Measurements from ENCODE around the gene APBA3. TPM values are rescaled to one million over a fixed set of nuclear protein-coding genes. Genes with fewer than 3 reads are reported as not detected.

Gene APBA3
- total RNA-seq (2022; extraction: Qiagen RNA extraction) = 10.3 to 15.0 TPM (median 13.6 TPM) in 5 replicates

GRCh38 chr19:3761382-3762129 lies at the start of gene APBA3:
APBA3 (minus strand) TSS chr19:3761692; CDS start chr19:3760264, 1,428 bp downstream.

GRCh38 chr19:3785938-3786824 lies 24.7 kb upstream of the APBA3 start, which contains the start of gene MATK:
MATK (minus strand) TSS chr19:3786381; CDS start chr19:3785135, 1,246 bp downstream.

GRCh38 chr19:3771906-3772455 lies 10.5 kb upstream of the APBA3 start, which contains the start of gene RAX2:
RAX2 (minus strand) TSS chr19:3772228; CDS start chr19:3771742, 486 bp downstream.

GRCh38 chr19:3762501-3763459 lies 1.3 kb upstream of the APBA3 start, which contains the start of gene MRPL54:
MRPL54 (plus strand) TSS chr19:3762682; CDS start chr19:3762701, 19 bp downstream.

GRCh38 chr19:3708207-3708931 lies 53.1 kb downstream of the APBA3 start, which contains the start of gene TJP3:
TJP3 (plus strand) TSS chr19:3708384; CDS start chr19:3728433, 20,049 bp downstream.

Other genes starting within 250 kb of the APBA3 start
- 0.21 TPM in 1 of 5 replicates, not detected in the others for gene TEKTIP1, start 222.5 kb downstream of the APBA3 start, total RNA-seq (2022; extraction: Qiagen RNA extraction)
- gene MFSD12, start 204.1 kb downstream of the APBA3 start, total RNA-seq (2022; extraction: Qiagen RNA extraction) = 122 to 178 TPM (median 172 TPM) in 5 replicates
- gene HMG20B, start 188.7 kb downstream of the APBA3 start, total RNA-seq (2022; extraction: Qiagen RNA extraction) = 44.7 to 72.4 TPM (median 69.9 TPM) in 5 replicates
- 0.17 to 0.25 TPM (median 0.23 TPM) in 5 replicates for gene GIPC3, start 176.2 kb downstream of the APBA3 start, total RNA-seq (2022; extraction: Qiagen RNA extraction)
- gene TBXA2R, start 154.8 kb downstream of the APBA3 start, total RNA-seq (2022; extraction: Qiagen RNA extraction) = 0.50 to 1.1 TPM (median 0.96 TPM) in 5 replicates
- gene CACTIN, start 134.9 kb downstream of the APBA3 start, total RNA-seq (2022; extraction: Qiagen RNA extraction) = 13.1 to 19.8 TPM (median 19.3 TPM) in 5 replicates
- 9.7 to 13.8 TPM (median 12.6 TPM) in 5 replicates for gene PIP5K1C, start 61.2 kb downstream of the APBA3 start, total RNA-seq (2022; extraction: Qiagen RNA extraction)
- 0.29 to 0.53 TPM (median 0.33 TPM) in 5 replicates for gene TJP3, start 53.3 kb downstream of the APBA3 start, total RNA-seq (2022; extraction: Qiagen RNA extraction)
- gene MRPL54, start 990 bp upstream of the APBA3 start, total RNA-seq (2022; extraction: Qiagen RNA extraction) = 62.7 to 78.3 TPM (median 63.6 TPM) in 5 replicates
- not detected in 5 replicates for gene RAX2, start 10.5 kb upstream of the APBA3 start, total RNA-seq (2022; extraction: Qiagen RNA extraction)
- 1.3 to 1.9 TPM (median 1.4 TPM) in 5 replicates for gene MATK, start 24.7 kb upstream of the APBA3 start, total RNA-seq (2022; extraction: Qiagen RNA extraction)
- 0.11 to 0.75 TPM (median 0.20 TPM) in 4 of 5 replicates, not detected in the other for gene ZFR2, start 107.3 kb upstream of the APBA3 start, total RNA-seq (2022; extraction: Qiagen RNA extraction)
- 0.07 to 0.21 TPM (median 0.13 TPM) in 5 replicates for gene ATCAY, start 119.0 kb upstream of the APBA3 start, total RNA-seq (2022; extraction: Qiagen RNA extraction)
- not detected in 5 replicates for gene NMRK2, start 171.4 kb upstream of the APBA3 start, total RNA-seq (2022; extraction: Qiagen RNA extraction)
- 46.5 to 53.2 TPM (median 49.7 TPM) in 5 replicates for gene DAPK3, start 209.4 kb upstream of the APBA3 start, total RNA-seq (2022; extraction: Qiagen RNA extraction)
- 849 to 1,108 TPM (median 1,071 TPM) in 5 replicates for gene EEF2, start 223.8 kb upstream of the APBA3 start, total RNA-seq (2022; extraction: Qiagen RNA extraction)
- 15.9 to 19.3 TPM (median 17.8 TPM) in 5 replicates for gene PIAS4, start 246.0 kb upstream of the APBA3 start, total RNA-seq (2022; extraction: Qiagen RNA extraction)

All from A549 treated with CORT108297 at 1 μM for 4 hours (cell line).